H1 (cell line): ENCODE data around the gene IL2RA. TPM values are rescaled to one million over a fixed set of nuclear protein-coding genes. Genes with fewer than 3 reads are reported as not detected.

ENCODE experiments used
- BCL11A ChIP-seq, 2 experiments: IDR thresholded peaks; one replicate each; pipeline ENCODE4 v1.6.1; 2011; ENCODE audit warnings: low read depth in 2 of 2, low read length in 2 of 2, mild to moderate bottlenecking in 2 of 2
- CREB1 ChIP-seq: IDR thresholded peaks from 2 replicates; pipeline ENCODE4 v1.6.1; 2012; ENCODE audit warnings: inconsistent platforms
- EGR1 ChIP-seq: IDR thresholded peaks from 2 replicates; pipeline ENCODE4 v1.6.1; 2011; ENCODE audit warnings: low read depth, low read length, borderline replicate concordance
- FOSL1 ChIP-seq: IDR thresholded peaks from 2 replicates; pipeline ENCODE4 v1.6.1; 2011; ENCODE audit warnings: mild to moderate bottlenecking, low read depth, low read length, moderate library complexity; ENCODE audit not compliant: insufficient read depth
- PHF8 ChIP-seq: fragments of 200-600 bp; sonication (generic); conservative IDR thresholded peaks from 2 replicates; pipeline ENCODE4 v1.7.1; 2012; ENCODE audit warnings: low read depth, mild to moderate bottlenecking, inconsistent platforms, low read length, moderate library complexity
- POLR2AphosphoS5 ChIP-seq: IDR thresholded peaks from 2 replicates; pipeline ENCODE4 v1.6.1; 2011; ENCODE audit warnings: low read depth, low read length
- TBP ChIP-seq: IDR thresholded peaks from 2 replicates; pipeline ENCODE4 v1.6.1; 2011; ENCODE audit warnings: low read depth, low read length, improper control_type of control experiment
- polyA plus RNA-seq, 7 experiments: library from polyadenylated mRNA; depleted of rRNA in 3 of 7; stranded (reverse) in 5 of 7; unstranded in 2 of 7; fragments of >200 nt in 5 of 7; fragments of 200-250 nt in 2 of 7; gene quantifications; 1 replicate in 5 of 7; 2 replicates in 1 of 7; 4 replicates in 1 of 7; pipeline versions ENCODE4 v1.2.1 to v1.2.3, GENCODE V29; 2011 to 2013; ENCODE audit warnings: missing spikeins in 2 of 7, mixed read lengths in 2 of 7
- total RNA-seq: library from RNA; stranded (reverse); fragmentation: NEBNext Ultra II Directional; extraction: Animal tissue kit (Norgen Biotek cat#: 25700); gene quantifications from 2 replicates; pipeline ENCODE4 v1.2.1, GENCODE V29; 2021
- TF ChIP-seq, protein P1 (sequence below): IDR thresholded peaks from 2 replicates; pipeline ENCODE4 v1.6.1; 2011; ENCODE audit warnings: low read length, improper control_type of control experiment

The IL2RA gene
- total and polyA plus RNA-seq, 2 of the 8 experiments (the other 6 are each of a cell fraction or from before 2014, with no cell fraction given) = not detected

GRCh38 chr10:6103591-6103990, 41.4 kb upstream of the IL2RA start (continued):
- TF ChIP-seq PHF8 (no peak), CREB1 (no peak), FOSL1 (no peak), BCL11A (IDR thresholded peaks at IDR 0.05; ENCODE audit: low read depth in 2 of 2, low read length in 2 of 2) (no peak), POLR2AphosphoS5 (no peak), EGR1 (no peak), TBP (no peak)
- TF ChIP-seq, protein P1, sequence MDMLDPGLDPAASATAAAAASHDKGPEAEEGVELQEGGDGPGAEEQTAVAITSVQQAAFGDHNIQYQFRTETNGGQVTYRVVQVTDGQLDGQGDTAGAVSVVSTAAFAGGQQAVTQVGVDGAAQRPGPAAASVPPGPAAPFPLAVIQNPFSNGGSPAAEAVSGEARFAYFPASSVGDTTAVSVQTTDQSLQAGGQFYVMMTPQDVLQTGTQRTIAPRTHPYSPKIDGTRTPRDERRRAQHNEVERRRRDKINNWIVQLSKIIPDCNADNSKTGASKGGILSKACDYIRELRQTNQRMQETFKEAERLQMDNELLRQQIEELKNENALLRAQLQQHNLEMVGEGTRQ = no peak
